Kidney (tissue), 14 donors: ENCODE measurements around the gene TMEM101. TPM values are rescaled to one million over a fixed set of nuclear protein-coding genes. Genes with fewer than 3 reads are reported as not detected.

ENCODE experiments used
- DNase-seq, 5 donors: peaks; one replicate each; pipeline ENCODE4 v3.0.0-alpha.2; 2013 to 2020
- FAIRE-seq: peaks from 2 replicates; lab custom pipeline; 2012; peaks lifted over from hg19 to GRCh38; lab: Jason Lieb, UNC
- H3K27ac ChIP-seq, 2 donors: one replicate each; pipeline ENCODE4 v1.7.0; 2013; ENCODE audit warnings: low read depth in 2 of 2, low read length in 2 of 2, inconsistent platforms in 1 of 2
- H3K27me3 ChIP-seq: one replicate; pipeline ENCODE4 v1.7.1; 2013; ENCODE audit warnings: low read length, inconsistent platforms; ENCODE audit not compliant: control insufficient read depth, insufficient read depth
- H3K36me3 ChIP-seq, 3 donors: one replicate each; pipeline versions ENCODE4 v1.7.0 to v1.7.1; 2013; ENCODE audit warnings: low read length in 3 of 3, control low read depth in 1 of 3, inconsistent platforms in 1 of 3; ENCODE audit not compliant: insufficient read depth in 3 of 3, control insufficient read depth in 2 of 3
- H3K4me1 ChIP-seq, 3 donors: one replicate each; pipeline versions ENCODE4 v1.7.0 to v1.7.1; 2013; ENCODE audit warnings: low read length in 3 of 3, inconsistent platforms in 1 of 3, low read depth in 1 of 3; ENCODE audit not compliant: control insufficient read depth in 2 of 3, insufficient read depth in 2 of 3
- H3K4me3 ChIP-seq, 3 donors: one replicate each; pipeline versions ENCODE4 v1.7.0 to v1.8.1; 2013; ENCODE audit warnings: low read length in 3 of 3, control low read depth in 1 of 3, inconsistent platforms in 1 of 3
- H3K9ac ChIP-seq, 3 donors: one replicate each; pipeline versions ENCODE4 v1.7.0 to v1.7.1; 2013; ENCODE audit warnings: low read length in 3 of 3, control low read depth in 1 of 3, inconsistent platforms in 1 of 3
- H3K9me3 ChIP-seq, 3 donors: one replicate each; pipeline versions ENCODE4 v1.7.0 to v1.7.1; 2013; ENCODE audit warnings: low read length in 3 of 3, control low read depth in 1 of 3, inconsistent platforms in 1 of 3; ENCODE audit not compliant: control insufficient read depth in 2 of 3, insufficient read depth in 1 of 3
- intact Hi-C: fragments of 100-400 bp; cut with DNase I; formaldehyde crosslinking; loops from one replicate; pipeline ENCODE4 v1.11.1; 2022
- polyA plus RNA-seq: library from polyadenylated mRNA; stranded (reverse); fragments of 350-450 nt; fragmentation: Illumina TruSeq; extraction: RNeasy Lipid Tissue Mini Kit (QIAGEN cat#74804); gene quantifications from one replicate; pipeline ENCODE4 v1.2.3, GENCODE V29; 2014; ENCODE audit warnings: low read depth, low replicate concordance; ENCODE audit not compliant: insufficient read depth
- total RNA-seq: library from RNA; stranded (reverse); fragmentation: NEBNext Ultra II Directional; extraction: Animal tissue kit (Norgen Biotek cat#: 25700); gene quantifications from one replicate; pipeline ENCODE4 v1.2.1, GENCODE V29; 2021
- TF ChIP-seq, protein P1 (sequence below): IDR thresholded peaks from 3 replicates; pipeline ENCODE4 v1.5.1; 2012; ENCODE audit warnings: mild to moderate bottlenecking, moderate library complexity, borderline replicate concordance; ENCODE audit not compliant: insufficient read depth; ENCODE audit errors: extremely low read depth
- donor health status: control.
- donor health status: control.
- donor health status: control.
- donor health status: control.
- donor health status: control.
- donor health status: DM: yes; HTN: yes; CAD: no.
- donor health status: Normal renal cell carcinoma (clear cell type).

The TMEM101 gene
- total and polyA plus RNA-seq, 2 donors from 2014 or later = 31.2 to 111 TPM

DNA sequence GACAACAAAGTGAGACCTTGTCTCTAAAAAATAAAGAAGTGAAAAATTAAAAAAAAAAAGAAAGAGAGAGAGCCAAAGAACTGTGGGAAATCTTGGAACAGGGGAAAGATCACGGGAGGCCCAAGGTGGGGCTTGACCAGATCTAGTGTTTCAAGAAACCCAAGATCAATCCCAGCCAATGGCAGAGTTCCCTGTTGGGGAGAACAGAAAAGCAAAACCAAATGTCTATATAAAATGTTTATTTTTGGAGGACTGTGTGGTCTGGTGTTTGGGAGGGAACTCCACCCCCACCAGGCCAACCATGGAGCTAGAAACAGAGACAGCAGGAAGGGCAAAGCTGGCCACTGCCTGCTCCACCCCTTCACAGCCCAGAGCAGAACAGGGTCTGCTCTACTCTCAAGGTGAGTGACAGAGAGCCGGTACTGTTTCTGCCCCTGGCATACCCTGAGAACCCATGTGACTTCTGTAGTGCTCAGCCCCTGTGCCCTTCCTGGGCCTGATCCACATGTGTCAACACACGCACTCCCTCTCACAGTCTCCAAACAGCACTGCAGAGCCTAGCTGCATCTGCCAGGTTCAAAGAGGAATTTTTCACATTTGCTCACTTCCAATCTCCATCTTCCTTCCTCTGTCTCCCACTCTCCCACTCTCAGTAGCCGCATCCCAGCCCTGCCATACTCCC is 3.7 kb downstream of the TMEM101 start:
- H3K9me3 ChIP-seq = no peaks in the 10 kb centered on the region
- peaks cover 0 to 28% (median 0%) of the 10 kb centered on the region in 3 donors for H3K4me1 ChIP-seq
- DNase-seq (no peak), FAIRE-seq (no peak)
- intact Hi-C loops = no loop called here
- TF ChIP-seq, protein P1, sequence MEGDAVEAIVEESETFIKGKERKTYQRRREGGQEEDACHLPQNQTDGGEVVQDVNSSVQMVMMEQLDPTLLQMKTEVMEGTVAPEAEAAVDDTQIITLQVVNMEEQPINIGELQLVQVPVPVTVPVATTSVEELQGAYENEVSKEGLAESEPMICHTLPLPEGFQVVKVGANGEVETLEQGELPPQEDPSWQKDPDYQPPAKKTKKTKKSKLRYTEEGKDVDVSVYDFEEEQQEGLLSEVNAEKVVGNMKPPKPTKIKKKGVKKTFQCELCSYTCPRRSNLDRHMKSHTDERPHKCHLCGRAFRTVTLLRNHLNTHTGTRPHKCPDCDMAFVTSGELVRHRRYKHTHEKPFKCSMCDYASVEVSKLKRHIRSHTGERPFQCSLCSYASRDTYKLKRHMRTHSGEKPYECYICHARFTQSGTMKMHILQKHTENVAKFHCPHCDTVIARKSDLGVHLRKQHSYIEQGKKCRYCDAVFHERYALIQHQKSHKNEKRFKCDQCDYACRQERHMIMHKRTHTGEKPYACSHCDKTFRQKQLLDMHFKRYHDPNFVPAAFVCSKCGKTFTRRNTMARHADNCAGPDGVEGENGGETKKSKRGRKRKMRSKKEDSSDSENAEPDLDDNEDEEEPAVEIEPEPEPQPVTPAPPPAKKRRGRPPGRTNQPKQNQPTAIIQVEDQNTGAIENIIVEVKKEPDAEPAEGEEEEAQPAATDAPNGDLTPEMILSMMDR = no peak
- no peak overlapping the region for H3K27ac ChIP-seq
- H3K4me3 ChIP-seq = no peak overlapping the region
- no peak overlapping the region for H3K9ac ChIP-seq
- no peaks in the 10 kb centered on the region for H3K27me3 ChIP-seq
- H3K36me3 ChIP-seq = peaks cover 0 to 9% (median 7%) of the 10 kb centered on the region in 3 donors

DNA sequence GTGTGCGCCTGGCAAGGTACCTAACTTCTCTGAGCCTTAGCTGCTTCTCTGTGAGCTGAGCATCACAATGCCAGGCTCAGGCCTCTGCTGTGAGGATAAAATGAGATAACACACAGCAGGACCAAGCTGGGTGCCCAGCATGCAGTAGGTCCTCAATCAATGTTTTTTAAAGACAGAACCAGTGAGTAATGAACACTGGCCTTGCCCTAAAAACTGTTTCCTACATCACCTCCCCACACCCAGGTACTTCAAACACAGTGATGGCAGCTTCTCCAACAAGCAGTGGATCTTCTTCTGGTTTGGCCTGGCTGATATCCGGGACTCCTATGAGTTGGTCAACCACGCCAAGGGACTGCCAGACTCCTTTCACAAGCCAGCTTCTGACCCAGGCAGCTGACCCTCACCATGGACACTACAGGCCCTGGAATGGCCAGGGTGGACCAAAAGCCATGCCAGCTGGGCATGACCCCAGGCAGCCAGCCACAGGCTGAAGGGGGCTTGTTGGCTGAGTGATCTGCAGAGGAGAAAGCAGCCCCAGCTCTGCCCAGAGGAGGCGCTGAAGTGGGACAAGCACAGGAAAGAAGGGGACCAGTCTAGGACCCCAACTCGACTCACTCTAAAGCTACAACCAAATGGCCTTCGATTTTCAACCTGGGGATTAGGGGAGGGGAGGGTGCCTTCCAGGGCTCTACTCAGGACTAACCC is 6.4 kb downstream of the TMEM101 start:
- TF ChIP-seq, protein P1 = no peak
- Histone ChIP-seq H3K27me3 (peaks cover 5% of the 10 kb centered on the region), H3K4me1 (peaks cover 0 to 25% (median 0%) of the 10 kb centered on the region in 3 donors), H3K4me3 (peak overlapping the region in 1 of 3 donors; percentile 70), H3K36me3 (peaks cover 0 to 9% (median 7%) of the 10 kb centered on the region in 3 donors), H3K9me3 (no peaks in the 10 kb centered on the region), H3K27ac (no peak overlapping the region), H3K9ac (no peak overlapping the region)
- intact Hi-C loops = no loop called here
- DNase-seq (peak in 1 of 5 donors; percentile 61), FAIRE-seq (no peak)

DNA sequence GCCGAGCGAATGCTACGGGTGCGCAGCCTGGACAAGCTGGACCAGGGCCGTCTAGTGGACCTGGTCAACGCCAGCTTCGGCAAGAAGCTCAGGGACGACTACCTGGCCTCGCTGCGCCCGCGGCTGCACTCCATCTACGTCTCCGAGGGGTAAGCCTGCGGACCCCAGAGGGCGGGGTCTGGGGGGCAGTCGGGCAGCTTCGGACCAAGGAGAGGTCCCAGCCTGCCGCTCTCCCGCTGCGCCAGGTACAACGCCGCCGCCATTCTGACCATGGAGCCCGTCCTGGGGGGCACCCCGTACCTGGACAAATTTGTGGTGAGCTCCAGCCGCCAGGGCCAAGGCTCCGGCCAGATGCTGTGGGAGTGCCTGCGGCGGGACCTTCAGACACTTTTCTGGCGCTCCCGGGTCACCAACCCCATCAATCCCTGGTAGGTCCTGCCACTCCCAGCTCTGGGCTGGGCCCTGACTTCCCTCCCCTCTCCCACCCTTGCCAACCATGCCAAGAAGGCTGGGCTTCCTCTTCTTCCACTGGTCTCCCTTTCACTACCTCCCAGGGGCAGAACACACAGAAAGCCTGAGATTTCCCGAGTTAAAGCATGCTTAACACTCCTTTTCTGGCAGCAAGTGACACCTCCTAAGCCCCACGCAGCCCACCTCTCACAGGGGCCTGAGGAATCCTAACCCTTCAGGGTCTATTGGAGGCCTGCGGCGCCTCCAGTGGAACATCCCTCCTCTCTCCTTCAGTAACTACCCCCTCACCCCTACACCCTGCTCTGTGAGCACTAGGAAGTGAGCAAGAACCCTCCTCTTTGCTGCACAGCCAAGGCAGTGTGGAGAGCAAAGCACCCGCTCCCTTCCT is 7.2 kb downstream of the TMEM101 start:
- H3K27ac ChIP-seq = peak overlapping the region; percentile 41 to 74
- intact Hi-C loops = no loop called here
- TF ChIP-seq, protein P1 = no peak
- peaks cover 0 to 25% (median 0%) of the 10 kb centered on the region in 3 donors for H3K4me1 ChIP-seq
- DNase-seq (peak in 2 of 5 donors; percentile 47 to 57), FAIRE-seq (no peak)
- peaks cover 5% of the 10 kb centered on the region for H3K27me3 ChIP-seq
- peak overlapping the region; percentile 70 to 75 (median 70) for H3K4me3 ChIP-seq
- peak overlapping the region in 2 of 3 donors; percentile 56 to 60 for H3K9ac ChIP-seq
- no peaks in the 10 kb centered on the region for H3K9me3 ChIP-seq
- H3K36me3 ChIP-seq = peaks cover 0 to 9% (median 7%) of the 10 kb centered on the region in 3 donors
